WTC11 (cell line): ENCODE data around the gene RPTOR. TPM values are rescaled to one million over a fixed set of nuclear protein-coding genes. Genes with fewer than 3 reads are reported as not detected.

Source experiments
- ATAC-seq: fragments of 200-7000 bp; cut with Tn5 transposase; 2 replicates; pipeline ENCODE4 v1.10.0; 2021; ENCODE audit warnings: mild to moderate bottlenecking, moderate library complexity
- CTCF ChIA-PET: fragments of 300-600 bp; sonication (Branson Sonifier 250); formaldehyde crosslinking; loops from one replicate; lab custom pipeline; 2021; ENCODE audit warnings: antibody characterized with exemption; lab: Charles Lee
- POLR2A ChIA-PET: fragments of 350-600 bp; sonication (Branson Sonifier 250); formaldehyde crosslinking; loops from one replicate; lab custom pipeline; 2021; ENCODE audit warnings: antibody characterized with exemption; lab: Charles Lee
- DNase-seq: peaks from one replicate; pipeline ENCODE4 v3.0.0; 2021; ENCODE audit warnings: low spot score
- H3K27ac Mint-ChIP-seq: 2 replicates; pipeline ENCODE4 v1.8.0; 2021; ENCODE audit warnings: mixed read lengths
- H3K27me3 Mint-ChIP-seq: 2 replicates; pipeline ENCODE4 v1.8.0; 2021; ENCODE audit warnings: low read depth, mild to moderate bottlenecking, moderate library complexity, mixed read lengths
- H3K36me3 Mint-ChIP-seq: 2 replicates; pipeline ENCODE4 v1.8.0; 2021; ENCODE audit warnings: mixed read lengths
- H3K4me1 Mint-ChIP-seq: 2 replicates; pipeline ENCODE4 v1.8.0; 2022; ENCODE audit warnings: mixed read lengths
- H3K4me3 Mint-ChIP-seq: 2 replicates; pipeline ENCODE4 v1.8.0; 2021; ENCODE audit warnings: mild to moderate bottlenecking, moderate library complexity, mixed read lengths
- H3K9me3 Mint-ChIP-seq: 2 replicates; pipeline ENCODE4 v1.8.0; 2021; ENCODE audit warnings: mixed read lengths
- ATF1 ChIP-seq: sonication (generic); formaldehyde crosslinking; IDR thresholded peaks from 2 replicates; pipeline ENCODE4 v1.8.1; 2023; ENCODE audit warnings: mild to moderate bottlenecking, moderate library complexity, missing genetic modification reagents
- ELF4 ChIP-seq: sonication (generic); formaldehyde crosslinking; IDR thresholded peaks from 2 replicates; pipeline ENCODE4 v1.8.1; 2022; ENCODE audit warnings: low read depth, mild to moderate bottlenecking, moderate library complexity, missing genetic modification reagents
- EMX1 ChIP-seq: fragments of 250-450 bp; sonication (Bioruptor Pico); IDR thresholded peaks from 2 replicates; pipeline ENCODE4 v1.8.0; 2021; ENCODE audit warnings: mild to moderate bottlenecking
- ETV6 ChIP-seq: sonication (generic); formaldehyde crosslinking; IDR thresholded peaks from 2 replicates; pipeline ENCODE4 v1.8.1; 2022; ENCODE audit warnings: mild to moderate bottlenecking, missing genetic modification reagents
- FOXK1 ChIP-seq: sonication (generic); formaldehyde crosslinking; IDR thresholded peaks from 2 replicates; pipeline ENCODE4 v1.8.0; 2022; ENCODE audit warnings: mild to moderate bottlenecking, moderate library complexity, missing genetic modification reagents
- GTF2I ChIP-seq: fragments of 250-450 bp; sonication (Bioruptor Pico); conservative IDR thresholded peaks from 2 replicates; pipeline ENCODE4 v1.4.0; 2021; ENCODE audit warnings: mild to moderate bottlenecking
- HMGA2 ChIP-seq: fragments of 250-450 bp; sonication (Bioruptor Pico); IDR thresholded peaks from 2 replicates; pipeline ENCODE4 v1.4.0; 2021; ENCODE audit warnings: mild to moderate bottlenecking, moderate library complexity
- JUN ChIP-seq: sonication (generic); formaldehyde crosslinking; IDR thresholded peaks from 2 replicates; pipeline ENCODE4 v1.8.0; 2023; ENCODE audit warnings: mild to moderate bottlenecking, missing genetic modification reagents
- MXD4 ChIP-seq: fragments of 250-450 bp; sonication (Bioruptor Pico); IDR thresholded peaks from 2 replicates; pipeline ENCODE4 v1.8.0; 2021; ENCODE audit warnings: mild to moderate bottlenecking, moderate library complexity, borderline replicate concordance
- NFE2L1 ChIP-seq: sonication (generic); formaldehyde crosslinking; IDR thresholded peaks from 2 replicates; pipeline ENCODE4 v1.8.1; 2023; ENCODE audit warnings: missing genetic modification reagents
- TEAD1 ChIP-seq: sonication (generic); formaldehyde crosslinking; IDR thresholded peaks from 2 replicates; pipeline ENCODE4 v1.8.0; 2022; ENCODE audit warnings: mild to moderate bottlenecking, missing genetic modification reagents
- TP53 ChIP-seq: sonication (generic); formaldehyde crosslinking; IDR thresholded peaks from 2 replicates; pipeline ENCODE4 v1.8.1; 2023; ENCODE audit warnings: mild to moderate bottlenecking, missing genetic modification reagents
- ZNF138 ChIP-seq: sonication (generic); formaldehyde crosslinking; conservative IDR thresholded peaks from 2 replicates; pipeline ENCODE4 v1.8.1; 2022; ENCODE audit warnings: mild to moderate bottlenecking, moderate library complexity, missing genetic modification reagents
- ZNF219 ChIP-seq: sonication (generic); formaldehyde crosslinking; IDR thresholded peaks from 2 replicates; pipeline ENCODE4 v1.8.0; 2023; ENCODE audit warnings: missing genetic modification reagents, mild to moderate bottlenecking, borderline replicate concordance
- total RNA-seq: library from RNA; stranded (reverse); gene quantifications from 3 replicates; pipeline ENCODE4 v1.2.3, GENCODE V29; 2021
- TF ChIP-seq, protein P1 (sequence below): fragments of 250-450 bp; sonication (Bioruptor Pico); IDR thresholded peaks from 2 replicates; pipeline ENCODE4 v1.9.0; 2021; ENCODE audit warnings: moderate library complexity, mild to moderate bottlenecking, inconsistent platforms, borderline replicate concordance
- TF ChIP-seq, protein P2 (sequence below): sonication (generic); formaldehyde crosslinking; IDR thresholded peaks from 2 replicates; pipeline ENCODE4 v1.8.1; 2023; ENCODE audit warnings: mild to moderate bottlenecking, missing genetic modification reagents
- TF ChIP-seq, protein P3 (sequence below): sonication (generic); formaldehyde crosslinking; IDR thresholded peaks from 2 replicates; pipeline ENCODE4 v1.8.0; 2022; ENCODE audit warnings: mild to moderate bottlenecking, missing genetic modification reagents
- TF ChIP-seq, protein P4 (sequence below): fragments of 250-450 bp; sonication (Bioruptor Pico); IDR thresholded peaks from 2 replicates; pipeline ENCODE4 v1.9.0; 2021; ENCODE audit warnings: mild to moderate bottlenecking
- TF ChIP-seq, protein P5 (sequence below): fragments of 250-450 bp; sonication (Bioruptor Pico); IDR thresholded peaks from 2 replicates; pipeline ENCODE4 v2.1.2; 2022; ENCODE audit warnings: mild to moderate bottlenecking, moderate library complexity
- TF ChIP-seq, protein P6 (sequence below): sonication (generic); formaldehyde crosslinking; IDR thresholded peaks from 2 replicates; pipeline ENCODE4 v1.8.0; 2023; ENCODE audit warnings: missing genetic modification reagents
- TF ChIP-seq, protein P7 (sequence below): fragments of 250-450 bp; sonication (Bioruptor Pico); IDR thresholded peaks from 2 replicates; pipeline ENCODE4 v1.8.0; 2021; ENCODE audit warnings: mild to moderate bottlenecking
- TF ChIP-seq, protein P8 (sequence below): sonication (generic); formaldehyde crosslinking; IDR thresholded peaks from 2 replicates; pipeline ENCODE4 v1.8.1; 2023; ENCODE audit warnings: mild to moderate bottlenecking, missing genetic modification reagents

The RPTOR gene
- total RNA-seq, 1 experiment from 2014 or later: 41.0 TPM

DNA sequence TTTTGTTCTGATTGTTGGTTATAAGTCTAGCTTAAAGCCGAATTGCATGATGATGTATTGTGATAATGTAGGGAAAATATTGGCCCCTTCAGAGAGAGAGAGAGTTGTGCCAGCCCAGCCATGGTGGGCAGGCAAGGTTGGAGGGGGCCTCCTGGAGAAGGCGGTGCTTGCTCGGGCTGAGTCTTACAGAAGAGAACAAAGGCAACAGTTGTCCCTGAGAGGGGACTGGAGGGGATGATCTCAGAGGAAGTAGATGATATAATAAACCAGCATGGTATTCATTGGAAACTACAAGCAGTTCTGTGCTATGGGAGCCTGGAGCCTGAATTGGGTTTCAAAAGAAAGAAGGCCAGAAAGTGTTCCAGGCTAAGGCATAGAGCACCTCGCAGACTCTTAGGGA lies 173.8 kb downstream of the RPTOR start:
- no peak for ATAC-seq
- no peak for DNase-seq
- POLR2A ChIA-PET: no interaction called here
- CTCF ChIA-PET: interaction anchor here (1.0 kb wide), 1 partner anchor 181 kb away, joined by 4 read pairs; no protein-coding TSS in a partner anchor
- Mint-ChIP-seq H3K4me1 (peaks cover 30% of the 10 kb centered on the region), H3K36me3 (no peaks in the 10 kb centered on the region), H3K9me3 (peaks cover 10% of the 10 kb centered on the region), H3K4me3 (no peak overlapping the region), H3K27ac (peak overlapping the region; percentile 7; the same call in 1 of the 2 replicates), H3K27me3 (no peaks in the 10 kb centered on the region)
- TF ChIP-seq, protein P1, sequence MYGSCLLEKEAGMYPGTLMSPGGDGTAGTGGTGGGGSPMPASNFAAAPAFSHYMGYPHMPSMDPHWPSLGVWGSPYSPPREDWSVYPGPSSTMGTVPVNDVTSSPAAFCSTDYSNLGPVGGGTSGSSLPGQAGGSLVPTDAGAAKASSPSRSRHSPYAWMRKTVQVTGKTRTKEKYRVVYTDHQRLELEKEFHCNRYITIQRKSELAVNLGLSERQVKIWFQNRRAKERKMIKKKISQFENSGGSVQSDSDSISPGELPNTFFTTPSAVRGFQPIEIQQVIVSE (CRISPR knock-in tag): no peak
- TF ChIP-seq GTF2I (CRISPR knock-in tag) (no peak), ETV6 (CRISPR knock-in tag) (no peak), ZNF219 (CRISPR knock-in tag) (no peak), ZNF138 (CRISPR knock-in tag) (no peak), ATF1 (no peak), EMX1 (CRISPR knock-in tag) (no peak)
- TF ChIP-seq, protein P2, sequence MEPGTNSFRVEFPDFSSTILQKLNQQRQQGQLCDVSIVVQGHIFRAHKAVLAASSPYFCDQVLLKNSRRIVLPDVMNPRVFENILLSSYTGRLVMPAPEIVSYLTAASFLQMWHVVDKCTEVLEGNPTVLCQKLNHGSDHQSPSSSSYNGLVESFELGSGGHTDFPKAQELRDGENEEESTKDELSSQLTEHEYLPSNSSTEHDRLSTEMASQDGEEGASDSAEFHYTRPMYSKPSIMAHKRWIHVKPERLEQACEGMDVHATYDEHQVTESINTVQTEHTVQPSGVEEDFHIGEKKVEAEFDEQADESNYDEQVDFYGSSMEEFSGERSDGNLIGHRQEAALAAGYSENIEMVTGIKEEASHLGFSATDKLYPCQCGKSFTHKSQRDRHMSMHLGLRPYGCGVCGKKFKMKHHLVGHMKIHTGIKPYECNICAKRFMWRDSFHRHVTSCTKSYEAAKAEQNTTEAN: no peak
- TF ChIP-seq, protein P3, sequence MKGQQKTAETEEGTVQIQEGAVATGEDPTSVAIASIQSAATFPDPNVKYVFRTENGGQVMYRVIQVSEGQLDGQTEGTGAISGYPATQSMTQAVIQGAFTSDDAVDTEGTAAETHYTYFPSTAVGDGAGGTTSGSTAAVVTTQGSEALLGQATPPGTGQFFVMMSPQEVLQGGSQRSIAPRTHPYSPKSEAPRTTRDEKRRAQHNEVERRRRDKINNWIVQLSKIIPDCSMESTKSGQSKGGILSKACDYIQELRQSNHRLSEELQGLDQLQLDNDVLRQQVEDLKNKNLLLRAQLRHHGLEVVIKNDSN (CRISPR knock-in tag): no peak

DNA sequence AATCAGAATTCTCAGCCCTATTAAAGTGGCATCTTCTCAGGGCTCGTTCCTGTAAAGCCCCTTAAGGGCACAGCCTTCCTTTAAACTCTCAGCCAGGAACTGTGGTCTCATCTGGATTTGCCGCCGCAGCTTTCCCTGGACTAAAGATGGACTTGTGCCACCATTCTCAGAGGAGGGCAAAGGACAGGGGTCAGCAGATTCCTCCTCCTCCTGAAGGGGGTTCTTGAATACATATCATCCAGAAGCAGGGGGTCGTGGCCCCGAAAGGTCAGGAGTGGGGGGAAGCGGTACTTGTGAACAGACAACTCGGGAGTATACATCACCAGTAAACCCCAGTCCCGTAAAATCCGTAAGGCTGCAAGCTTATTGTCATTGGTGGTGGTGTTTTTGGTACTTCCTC lies 174.8 kb downstream of the RPTOR start:
- TF ChIP-seq ELF4 (no peak), FOXK1 (no peak), TEAD1 (no peak), JUN (CRISPR knock-in tag) (no peak), MXD4 (no peak), NFE2L1 (CRISPR knock-in tag) (no peak), TP53 (CRISPR knock-in tag) (no peak), HMGA2 (no peak)
- TF ChIP-seq, protein P4, sequence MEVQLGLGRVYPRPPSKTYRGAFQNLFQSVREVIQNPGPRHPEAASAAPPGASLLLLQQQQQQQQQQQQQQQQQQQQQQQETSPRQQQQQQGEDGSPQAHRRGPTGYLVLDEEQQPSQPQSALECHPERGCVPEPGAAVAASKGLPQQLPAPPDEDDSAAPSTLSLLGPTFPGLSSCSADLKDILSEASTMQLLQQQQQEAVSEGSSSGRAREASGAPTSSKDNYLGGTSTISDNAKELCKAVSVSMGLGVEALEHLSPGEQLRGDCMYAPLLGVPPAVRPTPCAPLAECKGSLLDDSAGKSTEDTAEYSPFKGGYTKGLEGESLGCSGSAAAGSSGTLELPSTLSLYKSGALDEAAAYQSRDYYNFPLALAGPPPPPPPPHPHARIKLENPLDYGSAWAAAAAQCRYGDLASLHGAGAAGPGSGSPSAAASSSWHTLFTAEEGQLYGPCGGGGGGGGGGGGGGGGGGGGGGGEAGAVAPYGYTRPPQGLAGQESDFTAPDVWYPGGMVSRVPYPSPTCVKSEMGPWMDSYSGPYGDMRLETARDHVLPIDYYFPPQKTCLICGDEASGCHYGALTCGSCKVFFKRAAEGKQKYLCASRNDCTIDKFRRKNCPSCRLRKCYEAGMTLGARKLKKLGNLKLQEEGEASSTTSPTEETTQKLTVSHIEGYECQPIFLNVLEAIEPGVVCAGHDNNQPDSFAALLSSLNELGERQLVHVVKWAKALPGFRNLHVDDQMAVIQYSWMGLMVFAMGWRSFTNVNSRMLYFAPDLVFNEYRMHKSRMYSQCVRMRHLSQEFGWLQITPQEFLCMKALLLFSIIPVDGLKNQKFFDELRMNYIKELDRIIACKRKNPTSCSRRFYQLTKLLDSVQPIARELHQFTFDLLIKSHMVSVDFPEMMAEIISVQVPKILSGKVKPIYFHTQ (CRISPR knock-in tag): no peak
- TF ChIP-seq, protein P5, sequence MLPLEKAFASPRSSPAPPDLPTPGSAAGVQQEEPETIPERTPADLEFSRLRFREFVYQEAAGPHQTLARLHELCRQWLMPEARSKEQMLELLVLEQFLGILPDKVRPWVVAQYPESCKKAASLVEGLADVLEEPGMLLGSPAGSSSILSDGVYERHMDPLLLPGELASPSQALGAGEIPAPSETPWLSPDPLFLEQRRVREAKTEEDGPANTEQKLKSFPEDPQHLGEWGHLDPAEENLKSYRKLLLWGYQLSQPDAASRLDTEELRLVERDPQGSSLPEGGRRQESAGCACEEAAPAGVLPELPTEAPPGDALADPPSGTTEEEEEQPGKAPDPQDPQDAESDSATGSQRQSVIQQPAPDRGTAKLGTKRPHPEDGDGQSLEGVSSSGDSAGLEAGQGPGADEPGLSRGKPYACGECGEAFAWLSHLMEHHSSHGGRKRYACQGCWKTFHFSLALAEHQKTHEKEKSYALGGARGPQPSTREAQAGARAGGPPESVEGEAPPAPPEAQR (CRISPR knock-in tag): no peak
- TF ChIP-seq, protein P6, sequence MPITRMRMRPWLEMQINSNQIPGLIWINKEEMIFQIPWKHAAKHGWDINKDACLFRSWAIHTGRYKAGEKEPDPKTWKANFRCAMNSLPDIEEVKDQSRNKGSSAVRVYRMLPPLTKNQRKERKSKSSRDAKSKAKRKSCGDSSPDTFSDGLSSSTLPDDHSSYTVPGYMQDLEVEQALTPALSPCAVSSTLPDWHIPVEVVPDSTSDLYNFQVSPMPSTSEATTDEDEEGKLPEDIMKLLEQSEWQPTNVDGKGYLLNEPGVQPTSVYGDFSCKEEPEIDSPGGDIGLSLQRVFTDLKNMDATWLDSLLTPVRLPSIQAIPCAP (CRISPR knock-in tag): no peak
- TF ChIP-seq, protein P7, sequence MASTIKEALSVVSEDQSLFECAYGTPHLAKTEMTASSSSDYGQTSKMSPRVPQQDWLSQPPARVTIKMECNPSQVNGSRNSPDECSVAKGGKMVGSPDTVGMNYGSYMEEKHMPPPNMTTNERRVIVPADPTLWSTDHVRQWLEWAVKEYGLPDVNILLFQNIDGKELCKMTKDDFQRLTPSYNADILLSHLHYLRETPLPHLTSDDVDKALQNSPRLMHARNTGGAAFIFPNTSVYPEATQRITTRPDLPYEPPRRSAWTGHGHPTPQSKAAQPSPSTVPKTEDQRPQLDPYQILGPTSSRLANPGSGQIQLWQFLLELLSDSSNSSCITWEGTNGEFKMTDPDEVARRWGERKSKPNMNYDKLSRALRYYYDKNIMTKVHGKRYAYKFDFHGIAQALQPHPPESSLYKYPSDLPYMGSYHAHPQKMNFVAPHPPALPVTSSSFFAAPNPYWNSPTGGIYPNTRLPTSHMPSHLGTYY (CRISPR knock-in tag): no peak
- TF ChIP-seq, protein P8, sequence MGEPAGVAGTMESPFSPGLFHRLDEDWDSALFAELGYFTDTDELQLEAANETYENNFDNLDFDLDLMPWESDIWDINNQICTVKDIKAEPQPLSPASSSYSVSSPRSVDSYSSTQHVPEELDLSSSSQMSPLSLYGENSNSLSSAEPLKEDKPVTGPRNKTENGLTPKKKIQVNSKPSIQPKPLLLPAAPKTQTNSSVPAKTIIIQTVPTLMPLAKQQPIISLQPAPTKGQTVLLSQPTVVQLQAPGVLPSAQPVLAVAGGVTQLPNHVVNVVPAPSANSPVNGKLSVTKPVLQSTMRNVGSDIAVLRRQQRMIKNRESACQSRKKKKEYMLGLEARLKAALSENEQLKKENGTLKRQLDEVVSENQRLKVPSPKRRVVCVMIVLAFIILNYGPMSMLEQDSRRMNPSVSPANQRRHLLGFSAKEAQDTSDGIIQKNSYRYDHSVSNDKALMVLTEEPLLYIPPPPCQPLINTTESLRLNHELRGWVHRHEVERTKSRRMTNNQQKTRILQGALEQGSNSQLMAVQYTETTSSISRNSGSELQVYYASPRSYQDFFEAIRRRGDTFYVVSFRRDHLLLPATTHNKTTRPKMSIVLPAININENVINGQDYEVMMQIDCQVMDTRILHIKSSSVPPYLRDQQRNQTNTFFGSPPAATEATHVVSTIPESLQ (CRISPR knock-in tag): no peak
- no peak for DNase-seq
- H3K36me3 Mint-ChIP-seq: no peaks in the 10 kb centered on the region
- ATAC-seq: no peak
- H3K4me3 Mint-ChIP-seq: no peak overlapping the region
- no peak overlapping the region for H3K27ac Mint-ChIP-seq
- peaks cover 35% of the 10 kb centered on the region for H3K4me1 Mint-ChIP-seq
- CTCF ChIA-PET: interaction anchor here (0.5 kb wide), 1 partner anchor 713 kb away, joined by 3 read pairs; no protein-coding TSS in a partner anchor
- H3K27me3 Mint-ChIP-seq: no peaks in the 10 kb centered on the region
- POLR2A ChIA-PET: no interaction called here
- peaks cover 14% of the 10 kb centered on the region for H3K9me3 Mint-ChIP-seq
